ENCODE measurements around the gene TRIM27.
"Not testable (repeated sequence)": the region's sequence is repeated elsewhere in the genome, so short reads cannot be mapped to it uniquely, and the experiment has no call there.

Gene TRIM27

DNA sequence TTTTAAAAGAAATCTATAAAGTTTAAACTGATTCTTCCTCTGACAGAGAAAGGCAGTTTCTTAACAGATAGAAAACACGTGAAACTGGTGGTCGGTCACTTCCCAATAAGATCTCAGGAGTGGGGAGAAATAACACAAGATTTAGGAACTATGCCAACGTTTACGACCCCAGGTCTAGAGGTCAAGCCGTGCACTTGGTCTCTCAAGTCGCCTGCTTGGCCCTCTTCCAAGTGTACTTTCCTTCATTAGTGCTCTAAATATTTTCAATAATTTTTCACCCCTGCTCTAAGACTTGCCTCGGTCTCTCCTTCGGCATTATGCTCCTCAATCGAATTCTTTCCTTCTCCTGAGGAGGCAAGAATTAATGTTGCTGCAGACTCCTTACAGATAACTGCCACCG is 61.7 kb downstream of the TRIM27 start:
- no peak for DNase-seq

GRCh38 chr6:28861339-28861738 is 62.4 kb downstream of the TRIM27 start:
- no peak for DNase-seq

GRCh38 chr6:28860581-28860980 is 63.2 kb downstream of the TRIM27 start:
- DNase-seq, result no peak

DNA sequence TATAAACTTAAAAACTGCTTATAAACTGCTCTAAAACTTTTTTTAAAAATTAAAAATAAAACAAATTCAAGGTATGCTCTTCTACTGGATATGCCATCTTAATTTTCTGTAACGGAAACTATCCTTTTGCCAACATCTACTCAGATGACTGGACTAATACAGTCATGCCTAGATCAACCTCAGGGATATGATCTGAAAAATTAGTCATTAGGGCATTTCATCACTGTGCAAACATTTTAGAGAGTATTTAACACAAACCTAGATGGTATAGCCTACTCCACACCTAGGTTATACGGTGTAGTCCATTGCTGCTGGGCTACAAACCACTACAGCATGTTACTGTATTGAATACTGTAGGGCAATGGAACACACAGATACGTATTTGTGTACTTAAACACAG is 64.8 kb downstream of the TRIM27 start:
- DNase-seq, result no peak

GRCh38 chr6:28856620-28857005 is 67.2 kb downstream of the TRIM27 start:
- DNase-seq, result no peak

GRCh38 chr6:28854405-28854804 is 69.4 kb downstream of the TRIM27 start:
- DNase-seq, result not testable (repeated sequence)
